ENCODE data around the gene IRF6. TPM values are rescaled to one million over a fixed set of nuclear protein-coding genes. Genes with fewer than 3 reads are reported as not detected.

Gene IRF6
- total RNA-seq, 1 experiment from 2014 or later, result 35.2 TPM

DNA sequence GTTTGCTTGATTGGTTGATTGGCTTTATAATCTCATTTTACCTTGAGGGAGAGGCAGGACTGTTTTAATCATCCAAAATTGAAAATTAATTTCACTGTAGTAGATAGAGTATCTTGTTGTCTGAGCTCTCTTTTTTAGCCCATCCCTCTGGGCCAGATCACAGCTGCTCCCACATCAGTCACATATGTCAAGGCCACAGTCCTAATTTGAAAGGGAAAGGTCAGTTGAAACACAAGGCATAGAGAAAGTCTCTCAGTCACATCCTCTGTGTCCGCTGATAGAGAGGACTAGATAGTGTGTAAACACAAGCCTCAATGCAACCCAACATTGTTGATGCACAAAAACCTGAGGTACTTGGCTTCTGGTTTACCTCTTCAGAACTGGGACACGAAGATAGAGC is 28.4 kb downstream of the IRF6 start:
- no peak overlapping the region for H3K27ac ChIP-seq (ENCODE audit: low read depth, low read length)
- ATAC-seq (no peak), DNase-seq (ENCODE audit: low read depth, low spot score) (no peak)
- H3K9me2 ChIP-seq (ENCODE audit: insufficient read depth), result no peaks in the 10 kb centered on the region
- intact Hi-C loops (cut with micrococcal nuclease), result no loop called here
- no peak overlapping the region for H3K9ac ChIP-seq (ENCODE audit: low read length)
- no peak overlapping the region for H3K4me3 ChIP-seq (replicated peaks in 1 of 2; ENCODE audit: low read depth in 1 of 2, low read length in 2 of 2)
- RAD21 ChIA-PET (ENCODE audit: low non-redundant PET in 1 of 2, low total read pairs in 2 of 2, uncharacterized antibody in 2 of 2, unreplicated experiment in 2 of 2), result no interaction called here
- CTCF ChIA-PET, result no interaction called here
- TF ChIP-seq, protein P1, sequence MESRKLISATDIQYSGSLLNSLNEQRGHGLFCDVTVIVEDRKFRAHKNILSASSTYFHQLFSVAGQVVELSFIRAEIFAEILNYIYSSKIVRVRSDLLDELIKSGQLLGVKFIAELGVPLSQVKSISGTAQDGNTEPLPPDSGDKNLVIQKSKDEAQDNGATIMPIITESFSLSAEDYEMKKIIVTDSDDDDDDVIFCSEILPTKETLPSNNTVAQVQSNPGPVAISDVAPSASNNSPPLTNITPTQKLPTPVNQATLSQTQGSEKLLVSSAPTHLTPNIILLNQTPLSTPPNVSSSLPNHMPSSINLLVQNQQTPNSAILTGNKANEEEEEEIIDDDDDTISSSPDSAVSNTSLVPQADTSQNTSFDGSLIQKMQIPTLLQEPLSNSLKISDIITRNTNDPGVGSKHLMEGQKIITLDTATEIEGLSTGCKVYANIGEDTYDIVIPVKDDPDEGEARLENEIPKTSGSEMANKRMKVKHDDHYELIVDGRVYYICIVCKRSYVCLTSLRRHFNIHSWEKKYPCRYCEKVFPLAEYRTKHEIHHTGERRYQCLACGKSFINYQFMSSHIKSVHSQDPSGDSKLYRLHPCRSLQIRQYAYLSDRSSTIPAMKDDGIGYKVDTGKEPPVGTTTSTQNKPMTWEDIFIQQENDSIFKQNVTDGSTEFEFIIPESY (IDR thresholded peaks at IDR 0.05; ENCODE audit: extremely low read depth, insufficient replicate concordance, low read length), result no peak
- no peak for TF ChIP-seq CBX3 (IDR thresholded peaks at IDR 0.05; ENCODE audit: low read depth)
- TF ChIP-seq JUND (IDR thresholded peaks at IDR 0.05), result no peak
- TF ChIP-seq TCF7L2 (IDR thresholded peaks at IDR 0.05; ENCODE audit: borderline replicate concordance, extremely low read depth, insufficient read depth, insufficient read length), result no peak
- TF ChIP-seq CEBPB (IDR thresholded peaks at IDR 0.05; ENCODE audit: low read depth), result no peak
- no peak for TF ChIP-seq SIN3A (IDR thresholded peaks at IDR 0.05; ENCODE audit: low read depth)
- TF ChIP-seq EGR1 (IDR thresholded peaks at IDR 0.05; ENCODE audit: low read depth), result no peak
- TF ChIP-seq, protein P2, sequence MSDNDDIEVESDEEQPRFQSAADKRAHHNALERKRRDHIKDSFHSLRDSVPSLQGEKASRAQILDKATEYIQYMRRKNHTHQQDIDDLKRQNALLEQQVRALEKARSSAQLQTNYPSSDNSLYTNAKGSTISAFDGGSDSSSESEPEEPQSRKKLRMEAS (IDR thresholded peaks at IDR 0.05), result no peak
- no peak for TF ChIP-seq SP1 (IDR thresholded peaks at IDR 0.05; ENCODE audit: low read depth)
- TF ChIP-seq YY1 (IDR thresholded peaks at IDR 0.05; ENCODE audit: extremely low read depth, insufficient replicate concordance, low read depth, low read length), result no peak
- TF ChIP-seq, protein P3, sequence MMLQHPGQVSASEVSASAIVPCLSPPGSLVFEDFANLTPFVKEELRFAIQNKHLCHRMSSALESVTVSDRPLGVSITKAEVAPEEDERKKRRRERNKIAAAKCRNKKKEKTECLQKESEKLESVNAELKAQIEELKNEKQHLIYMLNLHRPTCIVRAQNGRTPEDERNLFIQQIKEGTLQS (IDR thresholded peaks at IDR 0.05), result no peak
- no peak for TF ChIP-seq ELF1 (IDR thresholded peaks at IDR 0.05; ENCODE audit: borderline replicate concordance, low read depth)
- no peak for TF ChIP-seq RAD21 (IDR thresholded peaks at IDR 0.05; ENCODE audit: low read depth)
- no peaks in the 10 kb centered on the region for H3K9me3 ChIP-seq (ENCODE audit: control insufficient read depth in 1 of 2, insufficient read depth in 1 of 2, low read depth in 1 of 2, low read length in 2 of 2)
- no peak overlapping the region for H3K4me2 ChIP-seq (ENCODE audit: low read length)
- no peaks in the 10 kb centered on the region for H4K20me1 ChIP-seq (ENCODE audit: insufficient read depth)
- no peaks in the 10 kb centered on the region for H3K4me1 ChIP-seq (ENCODE audit: control insufficient read depth in 1 of 2, insufficient read depth in 2 of 2, low read length in 2 of 2)
- peaks cover under 1% of the 10 kb centered on the region; the same call in 1 of the 2 replicates for H3K79me2 ChIP-seq (ENCODE audit: insufficient read depth, low read length)
- no peaks in the 10 kb centered on the region for H3K36me3 ChIP-seq (ENCODE audit: control insufficient read depth in 1 of 2, insufficient read depth in 2 of 2, low read length in 2 of 2)
- H2AFZ ChIP-seq (ENCODE audit: low read depth, low read length, poor library complexity, severe bottlenecking), result no peak overlapping the region
- no peaks in the 10 kb centered on the region for H3K27me3 ChIP-seq (ENCODE audit: insufficient read depth, low read length)
- no TSS peak for BruUV-seq (replicated peaks)
- POLR2A ChIA-PET, result no interaction called here
